Activated CD4-positive, alpha-beta T cell treated with anti-CD3 and anti-CD28 coated beads, Interleukin-2, amount 50 U/mL, for 4 hours (primary cell): Measurements from ENCODE around the gene SEMA5B.

Experiments
- DNase-seq, 2 experiments: peaks; one replicate each; pipeline ENCODE4 v3.0.0-alpha.2; 2020

Gene SEMA5B

DNA sequence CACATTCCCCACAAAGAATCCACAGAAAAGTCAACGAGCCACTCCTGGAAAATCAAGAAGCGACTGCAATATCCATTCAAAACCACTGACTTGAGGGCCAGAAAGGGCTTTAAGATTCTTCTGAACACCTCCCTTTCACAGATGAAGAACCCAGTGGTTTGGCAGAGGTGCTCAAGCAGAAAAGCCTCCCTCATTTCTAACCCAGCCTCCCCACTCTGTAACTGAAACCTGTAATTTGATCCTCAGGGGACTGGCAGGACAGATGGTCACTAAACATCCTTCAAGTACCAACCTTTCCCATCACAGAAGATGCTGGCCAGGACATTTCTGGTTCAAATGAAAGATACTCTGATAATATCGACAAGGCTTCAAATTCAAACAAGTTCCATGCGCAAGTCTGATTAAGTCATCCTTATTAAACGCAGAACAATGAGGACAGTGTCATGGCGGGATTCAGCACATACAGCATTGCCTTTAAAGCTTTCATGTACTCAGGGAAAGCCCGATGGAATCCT lies 5.5 kb downstream of the SEMA5B start:
- DNase-seq = no peak

DNA sequence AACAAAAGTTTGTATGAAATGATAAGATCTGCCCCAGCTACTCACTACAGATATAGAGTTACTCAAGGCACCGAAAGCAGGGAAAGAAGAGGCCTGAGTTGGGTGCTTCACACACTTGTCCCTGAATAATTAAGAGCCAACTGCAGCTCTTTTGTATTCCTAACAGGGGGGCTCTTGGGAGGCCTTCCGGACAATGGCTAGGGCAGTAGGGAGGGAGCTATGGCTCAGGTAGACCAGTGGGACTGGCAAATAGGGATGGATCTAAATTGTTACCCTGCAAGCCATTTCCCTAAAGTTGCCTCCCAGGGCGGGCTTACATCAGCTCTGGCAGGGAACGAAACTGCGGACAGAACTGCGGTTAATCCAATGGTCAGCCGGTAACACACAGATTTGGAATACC lies 6.2 kb downstream of the SEMA5B start:
- DNase-seq = no peak

DNA sequence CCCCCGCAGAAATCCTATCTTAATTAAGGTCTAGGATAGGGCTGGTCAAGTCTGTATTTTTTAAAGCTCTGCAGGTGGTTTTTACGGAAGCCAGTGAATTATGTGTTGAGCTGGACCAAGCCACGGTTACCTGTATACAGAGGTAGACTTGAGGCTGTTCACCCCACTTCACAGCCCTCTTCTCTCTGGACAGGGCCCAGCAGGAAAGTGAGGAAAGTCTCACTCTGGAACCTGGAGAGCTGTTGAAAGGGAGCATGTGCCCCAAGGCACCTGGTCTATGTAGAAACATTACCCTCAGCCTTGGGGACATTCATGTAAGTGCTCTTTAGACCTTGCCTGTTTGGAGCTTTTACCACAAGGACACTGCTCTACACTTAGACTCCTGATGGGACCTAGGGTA lies 6.9 kb downstream of the SEMA5B start:
- no peak for DNase-seq

DNA sequence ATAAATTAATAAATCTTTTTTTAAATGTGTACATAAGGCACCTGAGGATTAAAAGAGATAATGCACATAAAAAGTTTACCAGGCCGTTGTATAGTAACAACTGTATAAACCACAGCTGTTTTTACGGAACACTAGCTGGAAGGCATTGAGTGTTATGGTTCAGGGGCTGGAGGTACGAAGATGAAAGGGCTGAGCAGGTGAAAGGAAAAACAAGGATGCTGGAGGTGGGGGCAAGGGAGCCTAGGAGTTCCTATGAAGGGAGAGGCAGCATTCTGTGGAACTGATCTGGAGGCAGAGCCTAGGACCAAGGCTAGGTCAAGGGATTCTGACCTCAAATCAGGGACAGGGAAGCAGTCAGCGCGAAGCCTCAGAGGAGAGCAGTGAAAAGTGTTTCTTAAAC lies 8.0 kb downstream of the SEMA5B start:
- no peak for DNase-seq

DNA sequence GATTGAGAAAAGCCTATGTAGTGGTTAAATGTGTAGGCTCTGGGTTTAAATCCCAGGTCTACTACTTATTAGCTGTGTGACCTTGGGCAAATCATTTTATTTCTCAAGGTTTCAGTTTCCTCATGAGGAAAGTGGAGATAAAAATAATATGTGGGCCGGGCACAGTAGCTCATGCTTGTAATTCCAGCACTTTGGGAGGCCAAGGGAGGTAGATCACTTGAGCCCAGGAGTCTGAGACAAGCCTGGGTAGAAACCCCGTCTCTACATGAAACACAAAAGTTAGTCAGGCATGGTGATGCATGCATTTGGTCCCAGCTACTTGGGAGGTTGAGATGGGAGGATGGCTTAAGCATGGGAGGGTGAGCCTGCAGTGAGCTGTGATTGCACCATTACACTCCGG lies 8.4 kb downstream of the SEMA5B start:
- no peak for DNase-seq

DNA sequence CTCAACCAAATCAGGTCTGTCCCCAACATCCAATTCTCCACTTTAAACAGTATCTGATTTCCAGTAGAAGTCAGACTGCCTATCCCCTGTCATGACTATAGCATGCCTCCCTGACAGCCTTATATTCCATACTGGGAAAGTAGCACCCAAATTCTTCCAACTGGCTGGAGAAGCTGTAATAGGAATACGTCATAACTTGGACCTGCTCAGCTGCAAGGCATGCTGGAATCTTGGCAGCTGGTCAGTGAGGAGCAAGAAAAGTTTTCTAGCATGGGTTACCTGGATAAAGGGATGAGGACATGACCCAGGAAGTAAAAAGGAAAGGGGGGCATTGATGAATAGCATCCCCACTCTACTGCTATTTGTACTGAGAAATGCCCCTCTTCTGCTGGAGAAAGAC lies 8.9 kb downstream of the SEMA5B start:
- DNase-seq = no peak

DNA sequence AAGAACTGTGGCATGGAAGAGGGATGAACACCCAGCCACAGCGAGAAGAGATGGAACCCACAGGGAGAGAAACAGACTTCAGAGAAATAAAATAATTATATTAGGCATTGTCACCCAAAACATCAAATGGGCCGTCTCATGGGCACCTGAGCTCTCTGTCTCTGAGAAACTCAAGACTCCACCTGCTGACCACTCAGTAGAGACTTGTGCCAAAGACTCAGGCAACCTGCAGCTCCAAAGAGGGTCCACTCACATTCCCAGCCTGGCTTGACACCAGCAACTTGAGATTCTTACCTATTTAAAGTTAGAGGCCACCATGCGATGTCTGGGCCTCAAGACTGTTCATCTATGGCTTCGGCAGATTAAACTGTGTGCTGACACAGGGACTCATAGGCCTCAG lies 12.0 kb downstream of the SEMA5B start:
- no peak for DNase-seq

DNA sequence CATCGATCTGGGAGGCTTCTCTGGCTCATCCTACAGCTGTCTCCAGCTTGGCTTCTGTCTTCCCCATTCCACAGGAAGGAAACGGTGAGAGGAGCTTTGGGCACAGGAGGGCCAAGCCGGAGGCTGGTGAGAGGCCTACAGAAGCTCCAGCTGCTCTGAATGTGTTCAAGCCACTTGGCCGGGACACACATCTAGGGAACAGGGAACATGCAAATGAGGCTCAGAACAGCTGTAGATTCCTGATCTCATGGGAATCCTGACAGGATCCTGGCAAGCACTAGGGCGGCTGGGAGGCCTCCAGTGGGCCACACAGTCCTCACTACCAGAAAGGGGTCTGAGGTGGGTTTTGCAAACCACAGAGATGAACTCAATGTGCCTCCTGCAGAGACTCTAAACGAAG lies 13.7 kb downstream of the SEMA5B start:
- no peak for DNase-seq

DNA sequence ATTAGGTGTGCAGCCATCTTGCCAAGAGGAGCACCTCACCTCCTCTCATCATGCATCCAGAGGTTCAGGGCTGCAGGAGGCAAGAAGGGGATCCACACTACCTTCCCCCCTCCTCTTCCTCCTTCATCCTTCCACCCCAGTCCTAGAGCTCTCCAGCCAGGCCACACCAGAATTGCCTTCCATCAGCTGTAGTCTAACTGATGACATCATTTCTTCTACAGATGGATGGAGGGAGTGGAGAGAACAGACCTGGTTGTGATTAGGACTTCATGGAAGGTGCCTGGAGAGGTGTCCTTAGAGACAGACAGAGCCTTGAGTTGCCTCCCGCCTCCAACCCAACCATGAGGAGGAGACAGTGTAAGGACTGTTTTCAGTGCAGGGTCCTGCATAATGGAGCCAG lies 14.9 kb downstream of the SEMA5B start:
- no peak for DNase-seq

DNA sequence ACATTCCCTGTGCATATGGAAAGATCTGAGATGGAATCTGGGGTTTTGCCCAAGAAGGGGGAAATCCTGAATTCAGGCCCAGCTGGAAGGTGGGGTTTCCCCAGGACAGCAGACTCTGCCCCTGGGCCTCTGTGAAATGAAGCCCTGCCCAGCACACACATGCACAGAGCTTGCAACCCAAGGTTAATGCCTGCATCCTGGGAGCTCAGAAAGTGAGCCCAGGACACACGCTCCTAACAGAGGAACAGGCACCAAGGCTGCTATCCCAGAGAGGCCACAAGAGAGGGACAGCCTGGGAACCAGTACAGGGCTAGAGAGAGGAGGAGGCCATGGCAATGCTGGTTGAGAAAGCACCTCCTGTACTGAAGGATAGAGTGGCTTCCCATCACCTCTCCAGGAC lies 16.1 kb downstream of the SEMA5B start:
- no peak for DNase-seq

DNA sequence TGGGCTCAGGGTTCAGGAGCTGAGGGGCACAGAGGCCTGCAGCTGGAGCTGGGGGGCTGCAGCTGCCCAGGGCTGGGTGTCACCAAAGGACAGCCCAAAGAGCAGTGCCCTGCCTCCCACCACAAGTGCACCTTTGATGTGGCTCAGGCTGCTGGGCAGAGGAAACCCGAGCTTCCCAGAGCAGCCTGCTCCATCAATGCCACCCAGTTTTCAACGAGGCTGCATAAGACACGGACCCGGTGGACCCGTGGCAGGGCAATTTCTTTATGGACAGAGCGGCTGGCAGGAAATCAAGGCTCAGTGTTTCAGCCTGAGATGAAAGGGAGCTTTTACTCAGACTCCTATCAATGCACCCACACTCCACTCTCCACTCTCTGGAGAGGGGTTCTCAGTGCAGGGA lies 18.7 kb downstream of the SEMA5B start:
- DNase-seq = no peak

DNA sequence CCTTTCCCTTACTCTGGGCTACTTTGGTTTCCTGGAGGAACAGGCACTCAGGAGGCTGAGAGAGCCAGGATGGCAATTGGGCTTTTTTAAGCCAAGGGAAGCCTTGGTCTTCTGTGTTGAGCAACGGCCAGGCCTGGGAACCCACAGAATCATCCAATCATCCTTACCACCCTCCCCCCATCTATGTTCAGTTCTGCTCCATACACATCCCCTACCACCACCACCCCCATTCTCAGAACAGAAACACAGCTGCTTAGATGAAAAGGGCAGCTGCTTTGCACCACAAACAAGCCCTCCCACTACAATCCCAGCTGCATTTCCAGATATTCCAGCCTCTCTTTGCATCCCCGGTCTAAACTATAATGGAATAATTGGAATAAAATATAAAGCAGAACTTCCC lies 21.0 kb downstream of the SEMA5B start:
- DNase-seq = no peak

DNA sequence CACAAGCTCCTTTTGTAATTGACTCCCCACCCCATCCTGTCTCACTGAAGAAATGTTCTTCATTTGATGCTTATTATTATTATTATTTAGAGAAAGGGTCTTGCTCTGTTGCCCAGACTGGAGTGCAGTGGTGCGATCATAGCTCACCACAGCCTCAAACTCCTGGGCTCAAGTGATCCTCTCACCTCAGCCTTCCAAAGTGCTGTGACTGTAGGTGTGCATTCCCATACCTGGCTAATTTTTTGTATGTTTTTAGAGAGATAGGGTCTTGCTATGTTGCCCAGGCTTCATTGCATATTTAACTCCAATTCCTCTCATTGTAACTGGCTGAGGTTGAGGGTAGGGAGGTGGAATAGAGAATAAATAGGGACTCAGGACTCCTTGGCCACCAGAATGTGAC lies 22.3 kb downstream of the SEMA5B start:
- no peak for DNase-seq

DNA sequence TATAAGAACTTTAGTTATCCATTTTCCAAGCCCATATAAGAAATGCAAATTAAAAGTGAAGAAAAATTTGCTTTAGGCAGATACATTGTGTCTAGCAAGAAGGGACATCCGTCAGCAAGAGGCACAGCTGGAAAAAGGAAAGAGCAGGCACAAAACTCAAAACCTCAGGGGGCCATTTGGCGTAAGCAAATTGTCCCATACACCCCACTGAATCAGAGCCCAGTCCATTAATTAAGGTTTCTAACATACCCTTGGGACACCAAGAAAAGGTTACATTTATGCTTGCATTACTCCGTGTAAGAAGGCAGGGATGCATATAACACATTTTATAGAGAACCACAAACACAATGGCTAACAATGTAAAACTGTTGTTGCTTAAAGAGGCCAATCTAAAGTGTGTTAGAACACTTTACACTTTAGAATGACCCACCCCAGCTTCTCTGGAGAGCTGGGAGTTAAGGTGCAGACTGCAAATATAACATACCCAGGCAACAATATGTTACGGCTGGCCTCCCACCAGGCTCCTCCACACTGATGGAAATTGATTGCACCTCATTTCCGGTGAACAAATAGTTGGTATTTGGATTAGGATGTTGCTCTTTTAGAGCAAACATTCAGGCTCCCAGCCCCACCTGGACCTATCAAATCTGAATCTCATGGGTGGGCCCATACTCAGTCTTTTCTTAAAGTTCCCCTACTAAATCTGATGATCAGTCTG lies 23.2 kb downstream of the SEMA5B start:
- no peak for DNase-seq

DNA sequence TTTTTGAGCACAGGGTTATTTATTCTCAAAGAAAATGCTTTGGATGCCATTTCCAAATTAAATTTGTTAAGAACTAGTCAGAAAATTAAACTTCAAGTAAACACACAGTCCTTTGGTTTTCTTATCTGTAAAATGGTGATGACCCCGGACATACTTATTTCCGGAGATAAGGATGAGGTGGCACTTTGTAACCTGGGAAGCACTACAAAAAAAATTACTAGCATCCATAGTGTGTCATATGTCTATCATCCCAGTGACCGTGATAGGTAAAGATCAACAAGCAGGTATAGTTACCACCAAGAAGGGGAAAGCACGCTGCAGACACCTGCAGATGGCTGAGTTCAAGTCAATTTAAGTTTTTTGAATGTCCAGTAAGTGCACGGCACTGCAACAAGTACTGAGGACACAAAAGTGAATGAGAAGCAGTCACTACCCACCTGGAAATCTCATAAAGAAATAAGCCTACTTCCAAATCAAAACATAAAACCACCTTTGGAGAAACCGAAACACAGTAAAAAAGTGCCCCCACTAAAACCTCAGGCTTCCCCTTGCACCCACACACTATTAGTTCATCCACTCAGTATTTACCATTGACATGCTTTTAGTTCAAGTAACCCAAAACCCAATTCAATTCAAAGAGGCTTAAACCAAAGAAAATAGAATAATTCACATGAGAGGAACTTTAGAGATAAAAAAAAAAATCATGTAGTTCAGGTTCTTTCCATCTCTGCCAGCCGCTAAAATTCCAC lies 24.6 kb downstream of the SEMA5B start:
- DNase-seq = no peak

DNA sequence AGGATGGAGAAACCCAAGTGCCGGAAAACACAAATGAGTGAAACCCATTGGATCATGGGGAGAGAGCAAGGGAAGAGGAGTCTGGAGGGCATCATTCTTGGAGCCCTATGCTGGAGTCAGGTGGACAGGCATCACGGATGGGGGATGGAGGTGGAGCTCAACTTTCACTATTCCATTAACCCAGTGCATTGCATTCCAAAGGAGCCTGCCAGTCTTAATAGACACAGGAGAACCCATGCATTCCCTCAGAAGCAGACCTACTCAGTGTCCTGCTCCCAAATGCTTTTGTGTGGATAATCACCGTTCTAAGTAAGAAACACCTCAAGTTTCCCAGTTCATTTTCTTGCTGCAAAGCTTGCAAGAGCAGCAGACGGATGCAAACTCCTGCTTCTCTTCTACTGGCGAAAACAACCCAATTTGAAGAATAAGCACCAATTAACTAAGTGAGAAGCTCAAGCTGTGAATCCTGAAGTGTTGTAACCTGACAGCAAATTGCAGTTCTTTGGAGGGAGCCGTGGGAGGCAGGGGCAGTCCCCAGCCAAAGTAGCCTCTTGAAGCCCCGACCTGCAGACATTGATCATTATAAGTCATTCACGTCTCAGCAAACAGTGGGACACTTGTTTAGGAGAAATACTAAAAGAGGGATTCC lies 25.3 kb downstream of the SEMA5B start:
- DNase-seq = no peak

DNA sequence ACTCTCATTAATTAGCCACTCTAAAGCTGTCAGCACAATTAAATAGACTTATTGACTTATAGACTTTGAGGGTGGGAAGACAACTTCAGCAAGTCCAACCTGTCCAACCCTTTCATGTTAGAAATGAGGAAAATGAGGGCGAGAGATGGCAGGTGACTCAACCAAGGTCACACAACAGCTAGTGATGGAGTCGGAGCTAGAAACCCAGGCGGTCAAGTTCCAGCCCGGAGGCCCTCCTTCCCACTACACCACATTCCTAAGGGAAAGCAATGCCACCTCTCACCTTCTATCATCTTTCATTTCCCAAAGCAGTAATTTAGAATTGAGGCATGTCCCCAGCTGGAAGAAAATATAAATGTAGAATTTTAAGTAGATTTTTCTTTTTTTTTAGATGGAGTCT lies 28.7 kb downstream of the SEMA5B start:
- no peak for DNase-seq

DNA sequence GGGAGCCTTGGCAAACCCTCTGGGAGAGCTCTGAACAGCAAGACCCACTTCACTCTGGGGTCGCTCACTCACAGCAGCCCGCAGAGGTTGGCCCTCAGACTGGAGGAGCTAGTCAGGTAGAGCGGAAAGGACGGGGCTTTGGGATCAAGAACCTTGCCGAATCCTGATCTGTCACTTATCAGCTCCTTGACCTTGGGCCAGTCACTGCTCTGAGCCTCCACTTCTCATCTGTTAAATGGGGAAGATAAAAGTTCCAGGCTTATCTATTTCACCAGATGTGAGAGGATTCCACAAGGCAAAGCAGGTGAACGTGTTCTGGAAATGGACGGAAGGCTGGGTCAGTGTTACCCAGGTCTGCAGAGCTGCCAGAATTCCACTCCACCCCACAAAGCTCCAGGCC lies 29.4 kb downstream of the SEMA5B start:
- no peak for DNase-seq

DNA sequence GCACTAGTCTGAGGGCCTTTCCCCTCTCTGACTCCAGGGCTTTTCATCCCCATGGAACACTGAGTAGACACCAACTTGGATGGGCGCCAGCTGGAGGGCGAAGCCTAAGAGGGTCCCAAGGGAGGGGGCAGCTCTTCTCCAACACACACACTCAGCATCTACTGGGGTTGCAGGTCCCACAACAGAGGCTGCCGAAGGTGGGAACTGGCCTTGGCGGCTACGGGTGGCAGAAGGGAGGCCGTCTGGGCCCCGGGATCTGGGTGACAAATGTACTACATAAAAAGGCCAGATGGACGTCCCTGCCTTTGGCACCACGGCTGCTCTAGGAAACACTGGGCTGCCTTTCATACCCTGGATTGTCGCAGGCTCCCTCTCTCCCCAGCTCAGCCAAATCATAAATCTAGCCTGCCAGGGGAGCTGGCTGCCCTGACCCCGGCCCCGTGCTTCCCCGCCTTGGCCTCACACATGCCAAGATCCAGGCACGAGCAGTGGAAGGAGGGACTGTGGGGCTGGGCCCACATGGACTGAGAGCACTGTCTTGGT lies 31.5 kb downstream of the SEMA5B start:
- no peak for DNase-seq

DNA sequence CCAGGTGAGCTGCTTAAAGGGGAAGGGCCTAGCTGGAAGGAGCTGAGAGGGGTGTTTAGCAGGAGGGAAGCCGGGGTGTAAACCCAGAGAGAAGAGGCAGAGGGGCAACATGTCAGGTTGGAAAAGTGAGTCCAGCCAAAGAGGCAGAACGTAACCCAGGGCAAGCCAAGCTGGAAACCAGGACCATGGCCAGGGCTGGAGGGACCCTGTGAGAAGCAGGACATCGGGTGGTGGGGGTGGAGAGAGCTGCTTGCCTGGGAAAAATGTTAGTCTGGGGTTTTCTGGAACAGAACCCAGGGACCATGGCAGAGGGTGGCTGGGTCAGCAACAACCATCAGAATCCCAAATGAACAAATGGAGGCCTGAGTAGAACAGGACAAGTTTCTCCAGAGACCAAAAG lies 32.6 kb downstream of the SEMA5B start:
- no peak for DNase-seq

DNA sequence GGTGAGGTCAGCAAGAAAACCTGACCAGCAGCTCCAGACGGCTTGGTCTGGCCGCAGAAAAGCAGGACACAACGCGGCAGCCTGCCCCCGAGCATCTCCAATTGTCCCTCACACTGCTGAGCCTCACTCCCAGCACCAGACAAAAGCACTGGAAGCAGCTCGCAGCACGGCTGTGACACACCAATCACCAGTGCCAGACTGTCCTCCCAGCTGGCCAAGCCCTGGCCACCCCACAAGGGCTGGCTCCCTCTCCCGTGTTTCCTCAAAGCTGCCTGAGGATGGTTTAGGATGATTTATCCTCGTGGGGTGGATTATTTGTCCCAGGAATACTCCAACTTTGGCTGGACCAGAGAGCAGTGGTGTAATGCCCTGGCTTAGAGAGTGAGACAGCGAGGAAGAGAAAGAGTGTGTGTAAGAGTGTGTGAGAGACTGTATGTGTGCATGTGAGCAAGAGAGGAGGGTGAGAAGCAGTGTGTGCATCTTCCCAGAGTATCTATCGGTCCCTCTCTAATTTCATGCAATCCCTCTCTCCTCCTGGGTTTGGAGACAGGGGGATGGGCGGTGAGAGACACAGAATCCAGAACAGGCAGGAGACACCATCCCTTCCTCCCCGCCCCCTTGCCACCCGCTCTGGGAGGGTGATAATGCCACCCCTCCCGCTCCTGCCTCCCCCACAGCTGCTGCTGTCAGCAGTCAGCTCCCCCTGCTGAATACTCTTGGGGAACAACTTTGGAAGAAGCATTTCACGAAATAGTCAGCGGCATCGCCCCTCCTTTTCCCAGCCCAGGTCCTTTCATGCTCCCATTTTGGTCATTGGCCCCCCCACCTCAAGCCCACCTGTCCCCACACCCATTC lies 34.2 kb downstream of the SEMA5B start:
- no peak for DNase-seq

DNA sequence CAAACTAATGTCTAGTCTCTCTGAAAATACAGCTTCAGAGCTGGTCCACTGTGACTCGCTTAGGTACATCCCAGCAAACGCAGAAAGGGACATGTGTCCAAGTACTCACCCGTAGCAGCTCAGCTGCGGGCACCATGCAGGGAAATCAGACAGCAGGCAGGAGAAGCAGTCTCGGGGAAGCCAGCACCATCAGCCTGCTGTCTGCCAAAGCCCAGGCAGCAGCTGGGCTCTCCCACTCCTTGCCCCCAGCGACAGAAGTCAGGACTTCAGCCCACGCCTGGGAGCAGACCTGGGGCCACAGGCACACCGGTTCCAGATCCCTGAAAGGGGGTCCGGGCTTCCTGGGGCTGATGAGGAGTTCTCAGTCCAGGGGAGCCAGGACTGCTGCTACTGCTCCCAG lies 34.9 kb downstream of the SEMA5B start:
- no peak for DNase-seq

DNA sequence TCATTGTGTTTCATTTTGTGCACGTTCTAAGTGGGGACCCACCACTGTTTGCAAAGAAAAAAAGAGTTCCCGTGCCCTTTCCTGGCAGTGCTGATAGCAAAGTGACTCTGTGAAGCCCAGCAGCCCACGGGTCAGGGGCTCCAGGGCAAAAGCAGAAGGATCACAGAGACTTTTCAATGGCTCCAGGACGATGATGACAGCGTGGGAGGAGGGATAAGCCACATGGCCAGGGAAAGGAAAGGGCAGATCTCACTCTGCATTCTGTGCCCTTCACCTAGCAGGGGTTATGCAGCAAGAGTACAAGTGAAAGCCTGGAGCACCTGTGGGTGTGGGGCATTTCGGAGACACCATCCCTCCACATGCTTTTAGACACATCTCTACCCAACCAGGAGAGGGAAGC lies 35.4 kb downstream of the SEMA5B start:
- no peak for DNase-seq
